Smooth muscle cell of the umbilical artery (primary cell): ENCODE data around the gene DDX3Y. TPM values are rescaled to one million over a fixed set of nuclear protein-coding genes. Genes with fewer than 3 reads are reported as not detected.

Experiments used
- total RNA-seq: library from RNA; depleted of rRNA; stranded (reverse); fragments of >200 nt; gene quantifications from 2 replicates; pipeline ENCODE4 v1.2.3, GENCODE V29; 2014

The DDX3Y gene
- total RNA-seq, result 0.59 and 125 TPM in 2 replicates

GRCh38 chrY:12904618-12905516, at the start of gene DDX3Y:
DDX3Y (plus strand) TSS chrY:12904868; CDS start chrY:12904937, 69 bp downstream.

Other genes starting within 250 kb of the DDX3Y start
- 0.30 and 41.8 TPM in 2 replicates for gene USP9Y, start 203.6 kb upstream of the DDX3Y start, total RNA-seq